Measurements from ENCODE around the gene MRGPRE. TPM values are rescaled to one million over a fixed set of nuclear protein-coding genes. Genes with fewer than 3 reads are reported as not detected.
A peak's percentile ranks its signal among the peaks of the same experiment; 100 is the strongest.

MRGPRE gene
- total and polyA plus RNA-seq, 7 donors, result not detected

DNA sequence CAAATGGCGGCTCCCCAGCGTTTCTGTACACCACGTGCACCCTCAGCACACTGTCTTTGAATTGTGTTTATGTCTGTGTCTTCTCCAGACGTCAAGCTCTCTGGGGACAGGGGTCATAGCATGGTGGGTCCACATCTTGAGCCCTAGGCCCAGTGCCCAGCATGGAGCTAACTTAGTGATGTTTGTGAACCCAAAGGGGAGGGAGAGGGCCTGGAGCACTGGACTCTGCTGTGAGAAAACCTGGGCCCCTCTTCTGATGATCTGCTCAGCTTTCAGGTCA, 17.9 kb downstream of the MRGPRE start:
- intact Hi-C loops (cut with DNase I), result no loop called here

DNA sequence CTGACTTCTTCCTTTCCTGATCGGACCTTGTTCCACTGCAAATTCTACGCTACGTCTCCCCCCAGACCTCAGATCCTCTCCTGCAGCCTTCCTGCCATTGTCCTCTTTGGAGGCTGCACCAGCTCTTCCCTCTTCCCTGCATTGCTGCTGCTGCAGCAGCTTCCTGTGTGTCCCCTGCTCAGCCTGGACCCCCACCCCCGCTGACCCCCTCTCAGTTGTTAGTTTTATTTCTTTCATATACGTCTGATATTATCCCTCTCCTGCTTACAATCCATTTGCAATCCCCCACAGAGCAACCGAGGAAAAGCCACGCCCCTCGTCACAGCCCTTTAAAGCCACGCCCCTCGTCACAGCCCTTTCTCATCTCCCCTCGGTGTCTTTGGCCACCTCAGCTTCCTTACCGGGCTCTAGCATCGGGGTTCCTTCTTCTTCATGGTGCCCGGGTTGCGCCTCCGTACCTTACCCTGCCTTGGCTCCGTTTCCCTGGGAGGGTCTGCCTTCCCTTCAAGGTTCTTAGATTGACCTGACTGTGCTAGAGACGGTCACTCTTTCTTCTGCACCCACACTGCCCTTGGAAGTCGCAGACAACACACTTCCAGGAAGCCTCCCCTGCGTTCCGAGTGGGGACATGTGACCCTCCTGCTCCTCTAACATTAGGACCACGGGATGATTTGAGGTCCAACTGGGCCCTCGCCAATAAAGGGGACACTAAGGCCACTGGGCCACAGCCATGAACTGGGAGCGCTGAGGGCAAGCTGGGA, 18.4 kb downstream of the MRGPRE start:
- intact Hi-C loops (cut with DNase I), result no loop called here
- DNase-seq (peak; percentile 1 to 27), ATAC-seq (no peak)
- Histone ChIP-seq H3K27ac (no peak overlapping the region), H3K36me3 (ENCODE audit: insufficient read depth in 1 of 2, low read depth in 1 of 2) (no peaks in the 10 kb centered on the region), H3K4me1 (no peaks in the 10 kb centered on the region), H3K27me3 (ENCODE audit: insufficient read depth in 3 of 3, low read length in 2 of 3) (peaks cover 0 to 22% (median 12%) of the 10 kb centered on the region in 3 donors), H3K4me3 (no peak overlapping the region), H3K9me3 (peaks cover 12% of the 10 kb centered on the region)
- 52 to 56% (median 54%) methylated on average over 24 of the region's 24 CpGs for WGBS, 3 donors
- TF ChIP-seq, protein P1, sequence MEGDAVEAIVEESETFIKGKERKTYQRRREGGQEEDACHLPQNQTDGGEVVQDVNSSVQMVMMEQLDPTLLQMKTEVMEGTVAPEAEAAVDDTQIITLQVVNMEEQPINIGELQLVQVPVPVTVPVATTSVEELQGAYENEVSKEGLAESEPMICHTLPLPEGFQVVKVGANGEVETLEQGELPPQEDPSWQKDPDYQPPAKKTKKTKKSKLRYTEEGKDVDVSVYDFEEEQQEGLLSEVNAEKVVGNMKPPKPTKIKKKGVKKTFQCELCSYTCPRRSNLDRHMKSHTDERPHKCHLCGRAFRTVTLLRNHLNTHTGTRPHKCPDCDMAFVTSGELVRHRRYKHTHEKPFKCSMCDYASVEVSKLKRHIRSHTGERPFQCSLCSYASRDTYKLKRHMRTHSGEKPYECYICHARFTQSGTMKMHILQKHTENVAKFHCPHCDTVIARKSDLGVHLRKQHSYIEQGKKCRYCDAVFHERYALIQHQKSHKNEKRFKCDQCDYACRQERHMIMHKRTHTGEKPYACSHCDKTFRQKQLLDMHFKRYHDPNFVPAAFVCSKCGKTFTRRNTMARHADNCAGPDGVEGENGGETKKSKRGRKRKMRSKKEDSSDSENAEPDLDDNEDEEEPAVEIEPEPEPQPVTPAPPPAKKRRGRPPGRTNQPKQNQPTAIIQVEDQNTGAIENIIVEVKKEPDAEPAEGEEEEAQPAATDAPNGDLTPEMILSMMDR (IDR thresholded peaks at IDR 0.05), result no peak

More for the DNA sequence above, 17.9 kb downstream of the MRGPRE start:
- no peak for ATAC-seq
- Histone ChIP-seq H3K4me1 (no peaks in the 10 kb centered on the region), H3K36me3 (ENCODE audit: insufficient read depth in 1 of 2, low read depth in 1 of 2) (no peaks in the 10 kb centered on the region), H3K9me3 (peaks cover 12% of the 10 kb centered on the region), H3K27me3 (ENCODE audit: insufficient read depth in 3 of 3, low read length in 2 of 3) (peaks cover 0 to 27% (median 13%) of the 10 kb centered on the region in 3 donors), H3K4me3 (no peak overlapping the region), H3K27ac (no peak overlapping the region)
- TF ChIP-seq, protein P1 (IDR thresholded peaks at IDR 0.05), result no peak
- no peak for DNase-seq
- WGBS, 3 donors, result 75 to 78% (median 77%) methylated on average over 4 of the region's 4 CpGs

DNA sequence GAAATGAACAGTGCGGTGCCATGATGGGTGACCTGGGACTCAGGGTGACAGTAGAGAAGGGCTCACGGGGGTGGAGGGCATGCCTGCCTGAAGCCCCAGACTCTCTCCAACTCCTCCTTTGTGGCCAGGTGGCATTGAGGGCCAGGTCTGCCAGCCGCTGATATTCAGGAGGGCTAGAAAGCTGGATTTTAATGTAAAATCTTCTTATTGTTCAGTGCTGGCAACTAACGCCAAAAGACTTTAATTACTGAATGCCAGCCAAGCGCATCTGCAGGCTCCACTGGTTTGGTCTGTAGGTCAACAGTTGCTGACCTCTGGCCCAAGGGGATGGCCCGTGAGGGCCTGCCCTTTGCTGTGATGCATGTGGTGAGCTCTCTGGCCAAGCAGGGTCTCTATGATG, 23.9 kb downstream of the MRGPRE start:
- ATAC-seq (no peak), DNase-seq (peak in 1 of 2 donors; percentile 3)
- no peaks in the 10 kb centered on the region for H3K4me1 ChIP-seq
- no peaks in the 10 kb centered on the region for H3K36me3 ChIP-seq (ENCODE audit: insufficient read depth in 1 of 2, low read depth in 1 of 2)
- intact Hi-C loops (cut with DNase I), result loop anchor here in 1 of 2 donors (5.0 kb wide), 1 partner anchor 86 kb away; no protein-coding TSS in a partner anchor
- H3K27ac ChIP-seq, result no peak overlapping the region
- H3K4me3 ChIP-seq, result no peak overlapping the region
- H3K9me3 ChIP-seq, result peaks cover 12% of the 10 kb centered on the region
- WGBS, 3 donors, result 77 to 83% (median 80%) methylated on average over 6 of the region's 6 CpGs
- TF ChIP-seq, protein P1 (IDR thresholded peaks at IDR 0.05), result no peak
- H3K27me3 ChIP-seq (ENCODE audit: insufficient read depth in 3 of 3, low read length in 2 of 3), result peaks cover 0 to 14% (median 6%) of the 10 kb centered on the region in 3 donors

DNA sequence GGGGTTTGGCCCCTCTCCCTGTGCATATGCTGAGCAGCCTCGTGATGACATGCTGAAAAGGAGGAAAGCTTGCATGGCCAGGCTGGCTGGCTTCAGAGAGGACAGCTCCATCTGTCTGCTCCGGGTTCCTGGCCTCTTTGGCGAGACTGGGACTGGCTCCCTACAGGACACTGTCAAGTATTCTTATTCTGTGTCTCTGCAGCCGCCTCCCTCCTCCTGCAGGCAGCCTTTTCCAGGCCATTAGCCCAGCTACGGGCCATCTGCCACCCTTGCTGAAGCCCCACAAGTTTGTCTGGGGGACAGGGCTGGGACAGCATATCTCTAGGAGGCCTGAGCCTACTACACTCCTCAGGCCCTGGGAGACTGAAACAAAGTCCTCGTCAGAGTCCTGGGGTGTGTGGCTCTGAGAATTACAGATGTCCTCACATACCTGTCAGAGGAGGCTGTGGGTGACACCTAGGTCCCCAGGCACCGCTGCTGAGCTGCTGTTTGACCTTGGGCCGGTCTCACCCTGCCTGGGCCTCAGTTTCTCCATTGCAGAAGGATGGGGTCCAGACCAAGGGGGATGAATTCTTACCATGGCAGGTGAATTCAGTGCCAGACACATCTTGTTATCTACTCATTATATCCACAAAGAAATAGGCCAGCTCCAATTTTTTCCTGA, 24.6 kb downstream of the MRGPRE start:
- intact Hi-C loops (cut with DNase I), result loop anchor here in 1 of 2 donors (5.0 kb wide), 1 partner anchor 85 kb away; no protein-coding TSS in a partner anchor
- Histone ChIP-seq H3K4me3 (no peak overlapping the region), H3K4me1 (no peaks in the 10 kb centered on the region), H3K9me3 (peaks cover 12% of the 10 kb centered on the region), H3K27me3 (ENCODE audit: insufficient read depth in 3 of 3, low read length in 2 of 3) (peaks cover 0 to 20% (median 6%) of the 10 kb centered on the region in 3 donors), H3K27ac (no peak overlapping the region), H3K36me3 (ENCODE audit: insufficient read depth in 1 of 2, low read depth in 1 of 2) (no peaks in the 10 kb centered on the region)
- TF ChIP-seq, protein P1 (IDR thresholded peaks at IDR 0.05), result no peak
- ATAC-seq (no peak), DNase-seq (peak; percentile 4 to 51)
- 69 to 82% (median 74%) methylated on average over 8 of the region's 8 CpGs for WGBS, 3 donors
